ENCODE results near the gene XRCC3.

XRCC3 gene

GRCh38 chr14:103740991-103741689 lies 25.9 kb upstream of the XRCC3 start:
- H3K4me3 ChIP-seq (ENCODE audit: low read depth, low read length): no peak overlapping the region
- peak; percentile 18 for DNase-seq (ENCODE audit: low read depth)
- no peak for TF ChIP-seq CTCF (IDR thresholded peaks at IDR 0.05; ENCODE audit: low read depth, low read length)
- no peak for TF ChIP-seq POLR2A (IDR thresholded peaks at IDR 0.05; ENCODE audit: extremely low read depth, insufficient read length)
- TF ChIP-seq MAX (IDR thresholded peaks at IDR 0.05; ENCODE audit: low read depth, low read length): no peak
- no peak for TF ChIP-seq MYC (IDR thresholded peaks at IDR 0.05; ENCODE audit: low read depth, low read length)

GRCh38 chr14:103739793-103740501 lies 24.7 kb upstream of the XRCC3 start:
- no peak overlapping the region for H3K4me3 ChIP-seq (ENCODE audit: low read depth, low read length)
- TF ChIP-seq CTCF (IDR thresholded peaks at IDR 0.05; ENCODE audit: low read depth, low read length) (no peak), MYC (IDR thresholded peaks at IDR 0.05; ENCODE audit: low read depth, low read length) (no peak), MAX (IDR thresholded peaks at IDR 0.05; ENCODE audit: low read depth, low read length) (no peak), POLR2A (IDR thresholded peaks at IDR 0.05; ENCODE audit: extremely low read depth, insufficient read length) (no peak)
- no peak for DNase-seq (ENCODE audit: low read depth)

GRCh38 chr14:103739466-103739792 lies 24.2 kb upstream of the XRCC3 start:
- TF ChIP-seq POLR2A (IDR thresholded peaks at IDR 0.05; ENCODE audit: extremely low read depth, insufficient read length) (no peak), MYC (IDR thresholded peaks at IDR 0.05; ENCODE audit: low read depth, low read length) (no peak), MAX (IDR thresholded peaks at IDR 0.05; ENCODE audit: low read depth, low read length) (no peak), CTCF (IDR thresholded peaks at IDR 0.05; ENCODE audit: low read depth, low read length) (no peak)

GRCh38 chr14:103738701-103739451 lies 23.6 kb upstream of the XRCC3 start:
- no peak overlapping the region for H3K4me3 ChIP-seq (ENCODE audit: low read depth, low read length)
- no peak for DNase-seq (ENCODE audit: low read depth)
- TF ChIP-seq MAX (IDR thresholded peaks at IDR 0.05; ENCODE audit: low read depth, low read length): no peak
- no peak for TF ChIP-seq CTCF (IDR thresholded peaks at IDR 0.05; ENCODE audit: low read depth, low read length)
- no peak for TF ChIP-seq POLR2A (IDR thresholded peaks at IDR 0.05; ENCODE audit: extremely low read depth, insufficient read length)
- no peak for TF ChIP-seq MYC (IDR thresholded peaks at IDR 0.05; ENCODE audit: low read depth, low read length)

More at GRCh38 chr14:103739466-103739792, 24.2 kb upstream of the XRCC3 start:
- no peak overlapping the region for H3K4me3 ChIP-seq (ENCODE audit: low read depth, low read length)
- no peak for DNase-seq (ENCODE audit: low read depth)

- TF ChIP-seq CTCF (IDR thresholded peaks at IDR 0.05; ENCODE audit: low read depth, low read length) (no peak), POLR2A (IDR thresholded peaks at IDR 0.05; ENCODE audit: extremely low read depth, insufficient read length) (no peak), MYC (IDR thresholded peaks at IDR 0.05; ENCODE audit: low read depth, low read length) (no peak), MAX (IDR thresholded peaks at IDR 0.05; ENCODE audit: low read depth, low read length) (no peak)
- no peak for DNase-seq (ENCODE audit: low read depth)
- H3K4me3 ChIP-seq (ENCODE audit: low read depth, low read length): no peak overlapping the region
These were observed 22.9 kb upstream of the XRCC3 start for GRCh38 chr14:103738166-103738565.

All from NB4 (cell line).